Diencephalon (tissue), 1 donor: ENCODE measurements around the gene CLEC19A. TPM values are rescaled to one million over a fixed set of nuclear protein-coding genes. Genes with fewer than 3 reads are reported as not detected.

Source experiments
- total RNA-seq: library from RNA; depleted of rRNA; stranded (reverse); fragments of >200 nt; gene quantifications from one replicate; pipeline ENCODE4 v1.2.3, GENCODE V29; 2014

CLEC19A gene
- total RNA-seq: 2.8 TPM

DNA sequence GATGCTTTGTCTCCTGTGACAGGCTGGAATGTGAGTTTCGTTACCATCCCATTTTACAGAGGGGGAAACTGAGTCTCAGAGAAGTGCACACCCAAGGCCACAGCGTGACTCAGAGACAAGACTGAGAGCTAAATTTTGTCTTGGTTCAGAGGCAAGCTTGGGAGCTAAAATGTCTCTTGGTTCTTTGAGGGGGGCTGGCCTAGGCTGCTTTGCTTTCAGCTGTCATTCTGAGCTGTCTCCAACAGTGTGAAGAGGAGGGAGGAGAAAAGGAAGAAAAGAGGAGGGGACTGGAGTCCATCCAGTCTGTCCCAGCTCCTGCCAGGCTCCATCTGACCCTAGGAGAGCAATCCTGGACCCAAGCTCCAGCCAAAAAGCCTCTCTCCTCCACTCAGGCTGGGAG is at the start of gene CLEC19A:
Gene CLEC19A, plus strand, starts transcription at position 301 of the 400 bp plus-strand sequence. CDS start 121 bp downstream, outside the sequence.

Other genes starting within 250 kb of the CLEC19A start
- 49.1 TPM for gene COQ7, start 218.1 kb upstream of the CLEC19A start, total RNA-seq
- 9.5 TPM for gene ITPRIPL2, start 171.8 kb upstream of the CLEC19A start, total RNA-seq
- 32.5 TPM for gene SYT17, start 117.5 kb upstream of the CLEC19A start, total RNA-seq
- gene TMC5, start 132.2 kb downstream of the CLEC19A start, total RNA-seq: 0.69 TPM
- 62.1 TPM for gene GDE1, start 236.4 kb downstream of the CLEC19A start, total RNA-seq
- gene CCP110, start 238.2 kb downstream of the CLEC19A start, total RNA-seq: 80.3 TPM